IMR-90 (cell line): Measurements from ENCODE around the gene CISTR. TPM values are rescaled to one million over a fixed set of nuclear protein-coding genes. Genes with fewer than 3 reads are reported as not detected.

ENCODE experiments used
- ATAC-seq: fragments of 200-7000 bp; cut with Tn5 transposase; 2 replicates; pipeline ENCODE4 v1.9.1; 2020; ENCODE audit warnings: low read depth, mild to moderate bottlenecking, moderate library complexity
- BruUV-seq: library from RNA; stranded (reverse); fragments of 400-500 nt; replicated peaks from 2 replicates; lab custom pipeline; 2021; lab: Mats Ljungman, UMichigan
- CTCF ChIA-PET: fragments of 300-600 bp; formaldehyde crosslinking; extraction: SDS; loops from one replicate; lab custom pipeline; 2021; ENCODE audit warnings: antibody characterized with exemption; lab: Yijun Ruan, JAX
- POLR2A ChIA-PET: fragments of 300-600 bp; sonication (Branson Sonifier 250); formaldehyde crosslinking; loops from one replicate; lab custom pipeline; 2022; ENCODE audit warnings: antibody characterized with exemption; ENCODE audit not compliant: unreplicated experiment; lab: Charles Lee
- DNase-seq: peaks from one replicate; pipeline ENCODE4 v3.0.0; 2013
- H2AFZ ChIP-seq: replicated peaks from 2 replicates; pipeline ENCODE3; 2013; ENCODE audit warnings: low read length, mild to moderate bottlenecking; ENCODE audit not compliant: poor library complexity
- H2AK5ac ChIP-seq: 2 replicates; pipeline ENCODE4 v1.6.1; 2013; ENCODE audit warnings: low read depth, low read length, inconsistent platforms
- H2AK9ac ChIP-seq: replicated peaks from 2 replicates; pipeline ENCODE3; 2013; ENCODE audit warnings: mild to moderate bottlenecking, low read depth, low read length, moderate library complexity; ENCODE audit not compliant: poor library complexity
- H2BK120ac ChIP-seq: 2 replicates; pipeline ENCODE4 v1.6.1; 2013; ENCODE audit warnings: low read depth, low read length, inconsistent platforms
- H2BK15ac ChIP-seq: 3 replicates; pipeline ENCODE4 v1.6.1; 2013; ENCODE audit warnings: low read depth, low read length, inconsistent platforms
- H2BK20ac ChIP-seq: 2 replicates; pipeline ENCODE4 v1.6.1; 2013; ENCODE audit warnings: low read depth, mild to moderate bottlenecking, inconsistent platforms, low read length, moderate library complexity
- H2BK5ac ChIP-seq: 2 replicates; pipeline ENCODE4 v1.6.1; 2013; ENCODE audit warnings: mild to moderate bottlenecking, low read depth, low read length, inconsistent platforms; ENCODE audit not compliant: poor library complexity, severe bottlenecking
- H3K14ac ChIP-seq: replicated peaks from 2 replicates; pipeline ENCODE4 v1.6.1; 2013; ENCODE audit warnings: low read depth, low read length, inconsistent platforms
- H3K18ac ChIP-seq: 2 replicates; pipeline ENCODE4 v1.6.1; 2013; ENCODE audit warnings: low read depth, low read length, control low read depth
- H3K23ac ChIP-seq: 2 replicates; pipeline ENCODE4 v1.6.1; 2013; ENCODE audit warnings: low read depth, low read length, inconsistent platforms
- H3K27ac ChIP-seq: 2 replicates; pipeline ENCODE4 v1.5.1; 2013; ENCODE audit warnings: mild to moderate bottlenecking, control low read depth, low read length; ENCODE audit not compliant: insufficient read depth
- H3K27me3 ChIP-seq: 2 replicates; pipeline ENCODE4 v1.6.1; 2013; ENCODE audit warnings: low read length; ENCODE audit not compliant: control insufficient read depth, insufficient read depth
- H3K36me3 ChIP-seq: 2 replicates; pipeline ENCODE4 v1.6.1; 2013; ENCODE audit warnings: low read length, mixed read lengths; ENCODE audit not compliant: control insufficient read depth, insufficient read depth
- H3K4ac ChIP-seq: 2 replicates; pipeline ENCODE4 v1.6.1; 2013; ENCODE audit warnings: low read depth, low read length, inconsistent platforms
- H3K4me1 ChIP-seq: 2 replicates; pipeline ENCODE4 v1.6.1; 2013; ENCODE audit warnings: low read length, mixed read lengths; ENCODE audit not compliant: control insufficient read depth, insufficient read depth
- H3K4me2 ChIP-seq: 2 replicates; pipeline ENCODE4 v1.6.1; 2013; ENCODE audit warnings: low read depth, mild to moderate bottlenecking, control low read depth, low read length, moderate library complexity
- H3K4me3 ChIP-seq: 2 replicates; pipeline ENCODE4 v1.5.1; 2013; ENCODE audit warnings: low read depth, mild to moderate bottlenecking, control low read depth, low read length, moderate library complexity; ENCODE audit not compliant: insufficient read depth
- H3K56ac ChIP-seq: 2 replicates; pipeline ENCODE4 v1.6.1; 2013; ENCODE audit warnings: low read length, inconsistent platforms; ENCODE audit not compliant: insufficient read depth; ENCODE audit errors: extremely low read depth
- H3K79me1 ChIP-seq, 2 experiments: 2 replicates each; pipeline ENCODE4 v1.6.1; 2013; ENCODE audit warnings: low read length in 2 of 2, inconsistent platforms in 1 of 2, low read depth in 1 of 2
- H3K9ac ChIP-seq: 2 replicates; pipeline ENCODE4 v1.6.1; 2013; ENCODE audit warnings: low read depth, low read length, control low read depth
- H3K9me1 ChIP-seq: 2 replicates; pipeline ENCODE4 v1.6.1; 2013; ENCODE audit warnings: low read length, inconsistent platforms; ENCODE audit not compliant: insufficient read depth
- H3K9me3 ChIP-seq: 2 replicates; pipeline ENCODE4 v1.6.1; 2013; ENCODE audit warnings: low read length; ENCODE audit not compliant: control insufficient read depth, insufficient read depth
- H4K20me1 ChIP-seq: 2 replicates; pipeline ENCODE4 v1.6.1; 2013; ENCODE audit warnings: low read length, inconsistent platforms; ENCODE audit not compliant: insufficient read depth
- H4K5ac ChIP-seq: 2 replicates; pipeline ENCODE4 v1.6.1; 2013; ENCODE audit warnings: mild to moderate bottlenecking, low read depth, low read length, control low read depth
- H4K8ac ChIP-seq, 2 experiments: 2 replicates each; pipeline ENCODE4 v1.6.1; 2013; ENCODE audit warnings: low read depth in 2 of 2, low read length in 2 of 2, control low read depth in 1 of 2, inconsistent platforms in 1 of 2
- H4K91ac ChIP-seq: 2 replicates; pipeline ENCODE4 v1.6.1; 2013; ENCODE audit warnings: low read depth, low read length, inconsistent platforms; ENCODE audit not compliant: insufficient read depth
- BHLHE40 ChIP-seq: fragments of 150-350 bp; IDR thresholded peaks from 2 replicates; pipeline ENCODE4 v1.6.1; 2016; ENCODE audit warnings: mild to moderate bottlenecking, low read depth, low read length
- CEBPB ChIP-seq: IDR thresholded peaks from 2 replicates; pipeline ENCODE4 v1.6.1; 2012; ENCODE audit warnings: low read depth, low read length, improper control_type of control experiment
- CTCF ChIP-seq: conservative IDR thresholded peaks from 2 replicates; pipeline ENCODE4 v1.5.1; 2012; ENCODE audit warnings: mild to moderate bottlenecking, low read depth, low read length, improper control_type of control experiment
- ELK1 ChIP-seq: fragments of 150-350 bp; IDR thresholded peaks from 2 replicates; pipeline ENCODE4 v1.6.1; 2016; ENCODE audit warnings: low read depth, mild to moderate bottlenecking, low read length, moderate library complexity, borderline replicate concordance
- FOS ChIP-seq: fragments of 150-350 bp; IDR thresholded peaks from 2 replicates; pipeline ENCODE4 v1.6.1; 2016; ENCODE audit warnings: low read depth, low read length
- MXI1 ChIP-seq: IDR thresholded peaks from 2 replicates; pipeline ENCODE4 v1.6.1; 2012; ENCODE audit warnings: low read depth, mild to moderate bottlenecking, low read length, moderate library complexity, borderline replicate concordance
- POLR2A ChIP-seq: IDR thresholded peaks from 2 replicates; pipeline ENCODE4 v1.6.1; 2012; ENCODE audit warnings: mild to moderate bottlenecking, low read depth, low read length
- USF2 ChIP-seq: fragments of 150-350 bp; IDR thresholded peaks from 2 replicates; pipeline ENCODE4 v1.6.1; 2017; ENCODE audit warnings: mild to moderate bottlenecking, antibody characterized with exemption, low read length, low read depth
- WGBS, 2 experiments: methylation state at CpG; one replicate each; pipeline versions ENCODE4 v1.1.5 to v1.1.7; 2013; ENCODE audit warnings: missing lambda C conversion rate in 2 of 2; ENCODE audit not compliant: insufficient read length in 1 of 2; ENCODE audit errors: extremely low coverage in 2 of 2; 5-methylcytosine and 5-hydroxymethylcytosine counted together
- dilution Hi-C: fragments of 300-500 bp; cut with HindIII; formaldehyde crosslinking; loops from one replicate; pipeline ENCODE4 v1.14.3; 2018; ENCODE audit warnings: low sequenced_read_pairs; ENCODE audit not compliant: unreplicated experiment
- in situ Hi-C: fragments of 300-500 bp; cut with MboI; formaldehyde crosslinking; loops from 3 replicates; pipeline ENCODE4 v1.14.3; 2019; ENCODE audit warnings: low sequenced_read_pairs, inconsistent platforms, mixed read lengths
- intact Hi-C: fragments of 100-400 bp; cut with micrococcal nuclease; formaldehyde crosslinking; loops from 2 replicates; pipeline ENCODE4 v1.10.0; 2022
- polyA plus RNA-seq, 3 experiments: library from polyadenylated mRNA; depleted of rRNA; stranded (reverse); fragments of >200 nt; gene quantifications; 2 replicates each; pipeline ENCODE4 v1.2.3, GENCODE V29; 2012; ENCODE audit warnings: low replicate concordance in 1 of 3
- total RNA-seq: library from RNA; depleted of rRNA; stranded (reverse); fragments of >200 nt; gene quantifications from 2 replicates; pipeline ENCODE4 v1.2.3, GENCODE V29; 2012

The CISTR gene
- total and polyA plus RNA-seq, 2 of the 4 experiments (the other 2 are of a cell fraction) = not detected

GRCh38 chr12:53756300-53757100 lies 4.7 kb upstream of the CISTR start:
- Histone ChIP-seq H3K23ac (no peak overlapping the region), H3K36me3 (no peaks in the 10 kb centered on the region), H2BK5ac (no peak overlapping the region), H3K9ac (no peak overlapping the region), H4K8ac (peak overlapping the region; percentile 23 to 63; a peak in 2 of 4 replicates), H3K4me2 (peak overlapping the region; percentile 59), H3K14ac (no peak overlapping the region; the same call in 1 of the 2 replicates), H3K4me1 (peaks cover 2% of the 10 kb centered on the region), H4K5ac (peak overlapping the region; percentile 43), H2AFZ (peak overlapping the region; percentile 27), H2BK15ac (peak overlapping the region; percentile 3; the same call in 1 of the 3 replicates), H2BK20ac (no peak overlapping the region), H2AK9ac (no peak overlapping the region), H3K9me1 (no peaks in the 10 kb centered on the region), H3K56ac (no peak overlapping the region), H2AK5ac (no peak overlapping the region), H4K20me1 (no peaks in the 10 kb centered on the region), H3K79me1 (no peaks in the 10 kb centered on the region), H3K18ac (no peak overlapping the region), H4K91ac (peak overlapping the region; percentile 52; the same call in 1 of the 2 replicates), H3K27me3 (peaks cover 73% of the 10 kb centered on the region), H3K27ac (no peak overlapping the region), H3K4me3 (no peak overlapping the region), H3K4ac (no peak overlapping the region), H2BK120ac (no peak overlapping the region), H3K9me3 (peaks cover 2% of the 10 kb centered on the region)
- in situ Hi-C loops = no loop called here
- TF ChIP-seq BHLHE40 (no peak), MXI1 (no peak), ELK1 (no peak), FOS (no peak), CEBPB (no peak), POLR2A (no peak), CTCF (no peak), USF2 (no peak)
- no peak for DNase-seq
- ChIA-PET CTCF (interaction anchor here (1.0 to 2.4 kb wide), 2 partner anchors 10 to 13 kb away, joined by 3 to 14 read pairs; no protein-coding TSS in a partner anchor), POLR2A (no interaction called here)
- intact Hi-C loops = loop anchor here (5.0 kb wide), 1 partner anchor 451 kb away; no protein-coding TSS in a partner anchor
- WGBS, 2 experiments = 100% methylated on average over 2 of the region's 5 CpGs; no CpG with 5 or more reads in 1 of the 2 experiments
- BruUV-seq = no TSS peak
- dilution Hi-C loops = no loop called here
- no peak for ATAC-seq
